ENCODE data around the gene PALMD.

PALMD gene

GRCh38 chr1:99641558-99641957 is 4.4 kb upstream of the PALMD start:
- no peak overlapping the region for H3K4me3 ChIP-seq (ENCODE audit: low read depth, low read length)
- no peak for TF ChIP-seq CTCF (IDR thresholded peaks at IDR 0.05; ENCODE audit: insufficient read depth, low read depth, low read length, missing control alignments)
- no peak for DNase-seq (ENCODE audit: low read depth)

GRCh38 chr1:99642053-99642452 is 3.9 kb upstream of the PALMD start:
- no peak overlapping the region for H3K4me3 ChIP-seq (ENCODE audit: low read depth, low read length)
- no peak for DNase-seq (ENCODE audit: low read depth)
- TF ChIP-seq CTCF (IDR thresholded peaks at IDR 0.05; ENCODE audit: insufficient read depth, low read depth, low read length, missing control alignments) = no peak

GRCh38 chr1:99643021-99643779 is 2.7 kb upstream of the PALMD start:
- no peak for DNase-seq (ENCODE audit: low read depth)
- no peak overlapping the region for H3K4me3 ChIP-seq (ENCODE audit: low read depth, low read length)
- TF ChIP-seq CTCF (IDR thresholded peaks at IDR 0.05; ENCODE audit: insufficient read depth, low read depth, low read length, missing control alignments) = no peak

GRCh38 chr1:99644279-99645004 is 1.5 kb upstream of the PALMD start:
- DNase-seq (ENCODE audit: low read depth) = peak; percentile 21
- no peak for TF ChIP-seq CTCF (IDR thresholded peaks at IDR 0.05; ENCODE audit: insufficient read depth, low read depth, low read length, missing control alignments)
- no peak overlapping the region for H3K4me3 ChIP-seq (ENCODE audit: low read depth, low read length)

GRCh38 chr1:99645203-99645602 is 710 bp upstream of the PALMD start:
- DNase-seq (ENCODE audit: low read depth) = no peak

GRCh38 chr1:99646868-99647267 is 955 bp downstream of the PALMD start:
- H3K4me3 ChIP-seq (ENCODE audit: low read depth, low read length) = no peak overlapping the region
- no peak for DNase-seq (ENCODE audit: low read depth)
- TF ChIP-seq CTCF (IDR thresholded peaks at IDR 0.05; ENCODE audit: insufficient read depth, low read depth, low read length, missing control alignments) = no peak

More at GRCh38 chr1:99645203-99645602, 710 bp upstream of the PALMD start:
- H3K4me3 ChIP-seq (ENCODE audit: low read depth, low read length) = no peak overlapping the region
- no peak for TF ChIP-seq CTCF (IDR thresholded peaks at IDR 0.05; ENCODE audit: insufficient read depth, low read depth, low read length, missing control alignments)
